Tibial nerve (tissue), 4 donors: Measurements from ENCODE around the gene ZFAND3. TPM values are rescaled to one million over a fixed set of nuclear protein-coding genes. Genes with fewer than 3 reads are reported as not detected.

ENCODE experiments used
- DNase-seq, 2 donors: peaks; one replicate each; pipeline ENCODE4 v3.0.0-alpha.2; 2019; ENCODE audit warnings: low spot score in 2 of 2
- H3K27ac ChIP-seq, 4 donors: fragments of 200-600 bp; sonication (generic) in 3 of 4; one replicate each; pipeline ENCODE4 v1.5.1; 2017 to 2019; ENCODE audit warnings: mild to moderate bottlenecking in 1 of 4
- H3K27me3 ChIP-seq, 2 donors: fragments of 200-600 bp; sonication (generic) in 1 of 2; one replicate each; pipeline versions ENCODE4 v1.5.1 to v1.6.0; 2017 to 2019
- H3K36me3 ChIP-seq, 3 donors: fragments of 200-600 bp; sonication (generic); one replicate each; pipeline ENCODE4 v1.5.1; 2018 to 2019
- H3K4me1 ChIP-seq, 4 donors: fragments of 200-600 bp; sonication (generic) in 3 of 4; one replicate each; pipeline ENCODE4 v1.5.1; 2017 to 2019
- H3K4me3 ChIP-seq, 4 donors: fragments of 200-600 bp; sonication (generic) in 3 of 4; one replicate each; pipeline ENCODE4 v1.5.1; 2017 to 2019; ENCODE audit warnings: mild to moderate bottlenecking in 1 of 4, moderate library complexity in 1 of 4
- H3K9me3 ChIP-seq, 4 donors: fragments of 200-600 bp; sonication (generic) in 3 of 4; one replicate each; pipeline ENCODE4 v1.5.1; 2017 to 2019
- EP300 ChIP-seq, 2 donors: sonication (generic); formaldehyde crosslinking; IDR thresholded peaks; one replicate each; pipeline ENCODE4 v1.6.1; 2017; ENCODE audit warnings: antibody characterized with exemption in 2 of 2, mild to moderate bottlenecking in 1 of 2
- POLR2A ChIP-seq, 2 donors: fragments of 450-650 bp; IDR thresholded peaks; one replicate each; pipeline ENCODE4 v1.6.1; 2017; ENCODE audit warnings: antibody characterized with exemption in 2 of 2, mild to moderate bottlenecking in 2 of 2, moderate library complexity in 2 of 2
- WGBS, 2 donors: methylation state at CpG; one replicate each; pipeline ENCODE4 v1.1.5; 2018; 5-methylcytosine and 5-hydroxymethylcytosine counted together
- total RNA-seq, 4 donors: library from RNA; depleted of rRNA; stranded (reverse); fragments of >200 nt; gene quantifications; one replicate each; pipeline ENCODE4 v1.1.0, GENCODE V29; 2016
- TF ChIP-seq, protein P1 (sequence below), 5 experiments: fragments of 200-600 bp in 3 of 5; fragments of 450-650 bp in 2 of 5; sonication (generic) in 3 of 5; IDR thresholded peaks; one replicate each; pipeline ENCODE4 v1.5.1; 2016 to 2019; ENCODE audit warnings: antibody characterized with exemption in 5 of 5, mild to moderate bottlenecking in 3 of 5, moderate library complexity in 2 of 5

Gene ZFAND3
- total RNA-seq, 4 donors from 2014 or later = 30.1 to 47.9 (median 39.1) TPM

DNA sequence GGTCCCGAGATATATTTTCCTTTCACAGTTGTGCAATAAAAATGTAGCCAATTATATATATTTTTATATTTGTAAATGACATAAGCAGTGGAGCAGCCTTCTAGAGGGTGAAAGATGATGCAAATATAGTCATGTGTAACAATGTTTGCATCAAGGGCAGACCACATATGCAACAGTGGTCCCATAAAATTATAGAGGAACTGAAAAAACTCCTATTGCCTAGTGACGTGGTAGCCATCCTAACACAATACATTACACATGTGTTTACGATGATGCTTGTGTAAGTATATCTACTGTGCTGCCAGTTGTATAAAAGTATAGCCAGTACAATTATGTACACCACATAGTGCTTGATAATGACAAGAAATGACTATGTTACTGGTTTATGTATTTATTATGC lies 162.8 kb downstream of the ZFAND3 start:
- 64 to 87% methylated on average over 3 of the region's 3 CpGs for WGBS, 2 donors
- H3K27ac ChIP-seq = no peak overlapping the region
- H3K9me3 ChIP-seq = no peaks in the 10 kb centered on the region
- no peak overlapping the region for H3K4me3 ChIP-seq
- H3K27me3 ChIP-seq = no peaks in the 10 kb centered on the region
- no peak for DNase-seq
- H3K36me3 ChIP-seq = no peaks in the 10 kb centered on the region
- H3K4me1 ChIP-seq = peaks cover 0 to 52% (median 13%) of the 10 kb centered on the region in 4 donors
- TF ChIP-seq POLR2A (IDR thresholded peaks at IDR 0.05) (no peak), EP300 (IDR thresholded peaks at IDR 0.05) (no peak)
- TF ChIP-seq, protein P1, sequence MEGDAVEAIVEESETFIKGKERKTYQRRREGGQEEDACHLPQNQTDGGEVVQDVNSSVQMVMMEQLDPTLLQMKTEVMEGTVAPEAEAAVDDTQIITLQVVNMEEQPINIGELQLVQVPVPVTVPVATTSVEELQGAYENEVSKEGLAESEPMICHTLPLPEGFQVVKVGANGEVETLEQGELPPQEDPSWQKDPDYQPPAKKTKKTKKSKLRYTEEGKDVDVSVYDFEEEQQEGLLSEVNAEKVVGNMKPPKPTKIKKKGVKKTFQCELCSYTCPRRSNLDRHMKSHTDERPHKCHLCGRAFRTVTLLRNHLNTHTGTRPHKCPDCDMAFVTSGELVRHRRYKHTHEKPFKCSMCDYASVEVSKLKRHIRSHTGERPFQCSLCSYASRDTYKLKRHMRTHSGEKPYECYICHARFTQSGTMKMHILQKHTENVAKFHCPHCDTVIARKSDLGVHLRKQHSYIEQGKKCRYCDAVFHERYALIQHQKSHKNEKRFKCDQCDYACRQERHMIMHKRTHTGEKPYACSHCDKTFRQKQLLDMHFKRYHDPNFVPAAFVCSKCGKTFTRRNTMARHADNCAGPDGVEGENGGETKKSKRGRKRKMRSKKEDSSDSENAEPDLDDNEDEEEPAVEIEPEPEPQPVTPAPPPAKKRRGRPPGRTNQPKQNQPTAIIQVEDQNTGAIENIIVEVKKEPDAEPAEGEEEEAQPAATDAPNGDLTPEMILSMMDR (IDR thresholded peaks at IDR 0.05) = no peak

DNA sequence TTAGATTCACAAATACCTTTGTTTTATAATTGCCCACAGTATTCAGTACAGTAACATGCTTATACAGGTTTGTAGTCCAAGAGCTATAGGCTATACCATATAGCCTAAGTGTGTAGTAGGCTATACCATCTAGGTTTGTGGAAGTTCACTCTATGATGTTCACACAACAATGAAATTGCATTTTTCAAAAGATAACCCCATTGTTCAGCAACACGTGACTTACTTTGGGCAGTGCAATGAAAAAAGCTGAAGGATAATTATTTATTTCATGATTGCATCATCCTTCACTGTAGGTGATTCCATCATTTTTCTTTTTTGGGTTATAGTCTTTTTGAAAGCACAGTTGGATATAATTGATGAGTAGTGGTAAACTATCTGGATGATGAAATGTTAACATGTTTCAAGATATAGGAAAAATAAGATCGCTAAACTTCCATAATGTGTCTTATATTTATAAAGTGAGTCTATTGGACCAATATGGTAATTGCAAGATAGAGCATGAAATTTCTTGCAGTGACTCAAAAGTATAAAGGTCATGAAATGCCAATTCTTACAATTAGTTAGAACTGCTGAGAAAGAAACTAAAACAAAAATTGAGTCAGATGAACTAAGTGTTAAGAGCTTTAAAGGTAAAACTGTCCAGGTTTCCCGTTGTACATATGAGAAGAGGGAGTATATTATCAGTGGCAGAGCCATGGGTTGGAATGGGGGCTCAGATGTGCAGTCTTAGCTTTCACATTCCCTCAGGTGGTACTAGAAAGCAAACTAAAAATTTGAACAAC lies 164.4 kb downstream of the ZFAND3 start:
- 95 to 96% methylated on average over 3 of the region's 3 CpGs for WGBS, 2 donors

GRCh38 chr6:37984578-37984977 lies 165.1 kb downstream of the ZFAND3 start:
- Histone ChIP-seq H3K9me3 (no peaks in the 10 kb centered on the region), H3K4me3 (no peak overlapping the region), H3K27ac (no peak overlapping the region), H3K27me3 (no peaks in the 10 kb centered on the region), H3K36me3 (no peaks in the 10 kb centered on the region), H3K4me1 (peaks cover 0 to 70% (median 28%) of the 10 kb centered on the region in 4 donors)
- TF ChIP-seq, protein P1 (IDR thresholded peaks at IDR 0.05) = no peak
- TF ChIP-seq EP300 (IDR thresholded peaks at IDR 0.05) (no peak), POLR2A (IDR thresholded peaks at IDR 0.05) (no peak)
- no peak for DNase-seq
- 82 to 94% methylated on average over 2 of the region's 2 CpGs for WGBS, 2 donors

More for the DNA sequence above, 164.4 kb downstream of the ZFAND3 start:
- Histone ChIP-seq H3K4me3 (no peak overlapping the region), H3K4me1 (peaks cover 0 to 67% (median 25%) of the 10 kb centered on the region in 4 donors), H3K9me3 (no peaks in the 10 kb centered on the region), H3K27ac (no peak overlapping the region), H3K27me3 (no peaks in the 10 kb centered on the region), H3K36me3 (no peaks in the 10 kb centered on the region)
- DNase-seq = no peak
- TF ChIP-seq, protein P1 (IDR thresholded peaks at IDR 0.05) = no peak
- TF ChIP-seq POLR2A (IDR thresholded peaks at IDR 0.05) (no peak), EP300 (IDR thresholded peaks at IDR 0.05) (no peak)

DNA sequence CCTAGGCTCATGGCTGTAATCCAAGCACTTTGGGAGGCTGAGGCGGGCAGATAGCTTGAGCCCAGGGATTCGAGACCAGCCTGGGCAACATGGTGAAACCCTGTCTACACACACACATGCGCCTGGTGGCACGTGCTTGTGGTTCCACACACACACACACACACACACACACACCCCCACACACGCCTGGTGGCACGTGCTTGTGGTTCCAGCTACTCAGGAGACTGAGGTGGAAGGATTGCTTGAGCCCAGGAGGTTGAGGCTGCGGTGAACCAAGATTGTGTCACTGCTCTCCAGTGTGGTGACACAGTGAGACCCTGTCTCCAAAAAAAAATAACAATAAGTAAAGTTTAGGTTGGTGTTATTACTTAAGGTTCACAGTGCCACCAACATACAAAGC lies 165.8 kb downstream of the ZFAND3 start:
- H3K4me1 ChIP-seq = peaks cover 0 to 70% (median 24%) of the 10 kb centered on the region in 4 donors

GRCh38 chr6:37987018-37987417 lies 167.5 kb downstream of the ZFAND3 start:
- TF ChIP-seq POLR2A (IDR thresholded peaks at IDR 0.05) (no peak), EP300 (IDR thresholded peaks at IDR 0.05) (no peak)
- TF ChIP-seq, protein P1 (IDR thresholded peaks at IDR 0.05) = no peak
- Histone ChIP-seq H3K9me3 (no peaks in the 10 kb centered on the region), H3K36me3 (no peaks in the 10 kb centered on the region), H3K4me1 (peaks cover 0 to 76% (median 21%) of the 10 kb centered on the region in 4 donors), H3K27ac (no peak overlapping the region), H3K27me3 (no peaks in the 10 kb centered on the region), H3K4me3 (no peak overlapping the region)
- DNase-seq = no peak
- 65 to 69% methylated on average over 1 of the region's 1 CpG for WGBS, 2 donors

More for the DNA sequence above, 165.8 kb downstream of the ZFAND3 start:
- Histone ChIP-seq H3K27ac (no peak overlapping the region), H3K4me3 (no peak overlapping the region), H3K36me3 (no peaks in the 10 kb centered on the region), H3K27me3 (no peaks in the 10 kb centered on the region), H3K9me3 (no peaks in the 10 kb centered on the region)
- no peak for DNase-seq
- TF ChIP-seq POLR2A (IDR thresholded peaks at IDR 0.05) = no peak
- TF ChIP-seq, protein P1 (IDR thresholded peaks at IDR 0.05) = no peak
- TF ChIP-seq EP300 (IDR thresholded peaks at IDR 0.05) = no peak
- WGBS, 2 donors = 89 to 90% methylated on average over 7 of the region's 7 CpGs
